ENCODE measurements around the gene SHPK. TPM values are rescaled to one million over a fixed set of nuclear protein-coding genes. Genes with fewer than 3 reads are reported as not detected.
A peak's percentile ranks its signal among the peaks of the same experiment; 100 is the strongest.

The SHPK gene
- total and polyA plus RNA-seq, 3 donors from 2014 or later: 9.0 to 33.8 (median 23.6) TPM

- no peak overlapping the region for H3K27ac ChIP-seq
- H3K36me3 ChIP-seq (ENCODE audit: low read depth, missing control alignments): no peaks in the 10 kb centered on the region
- no peaks in the 10 kb centered on the region for H3K27me3 ChIP-seq
- whole genome bisulfite sequencing, 2 donors: 89 to 97% methylated on average over 9 to 10 of the region's 11 CpGs
- DNase-seq: no peak
- H3K4me3 ChIP-seq: no peak overlapping the region
- no peak for TF ChIP-seq CTCF (IDR thresholded peaks at IDR 0.05)
- H3K4me1 ChIP-seq: peaks cover 40% of the 10 kb centered on the region
- intact Hi-C loops (cut with DNase I; ENCODE audit: low total_unique reads): no loop called here
- H3K9me3 ChIP-seq: no peaks in the 10 kb centered on the region
Measured at GRCh38 chr17:3655766-3656165, 19.7 kb upstream of the SHPK start.

DNA sequence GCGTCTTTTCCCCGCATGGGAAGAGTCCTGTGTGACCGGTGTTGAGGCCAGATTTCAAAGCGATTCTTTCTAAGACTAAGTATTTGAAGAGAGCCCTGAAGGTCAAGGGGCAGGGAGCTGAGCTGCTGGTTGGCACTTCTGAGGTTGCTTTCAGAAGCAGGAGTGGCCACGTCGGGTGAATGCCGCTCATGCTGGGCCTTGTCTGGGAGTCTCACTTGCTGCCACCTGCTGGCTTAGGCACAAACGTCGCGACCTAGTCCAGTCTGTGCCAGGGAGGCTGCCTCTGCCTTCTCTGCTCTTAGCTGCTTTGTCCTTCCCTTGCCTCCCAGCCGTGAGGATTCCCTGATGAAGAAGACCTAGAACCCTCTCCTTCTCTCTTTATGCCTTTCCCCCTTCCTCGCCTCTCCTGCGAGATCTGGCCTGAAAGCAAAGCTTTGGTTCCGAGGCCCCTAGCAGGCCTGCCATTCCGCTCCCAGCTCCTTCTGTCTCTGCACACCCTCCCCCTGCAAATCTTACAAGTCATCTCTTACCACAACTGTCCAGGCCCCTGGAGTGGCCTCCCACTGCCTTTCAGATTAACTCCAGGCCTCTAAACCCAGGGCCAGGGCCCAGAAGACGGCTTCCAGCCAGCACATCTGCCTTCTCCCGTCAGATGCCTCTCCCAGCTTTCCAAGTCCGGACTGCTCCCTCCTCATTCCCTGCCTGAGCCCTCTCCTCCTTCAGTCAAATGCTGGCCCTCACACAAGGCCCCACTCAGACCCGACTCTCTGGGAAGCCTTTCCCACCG, 11.9 kb upstream of the SHPK start:
- H3K4me1 ChIP-seq: peaks cover 6% of the 10 kb centered on the region
- no peak overlapping the region for H3K27ac ChIP-seq
- H3K4me3 ChIP-seq: no peak overlapping the region
- WGBS, 2 donors: 72 to 86% methylated on average over 16 to 20 of the region's 20 CpGs
- no peaks in the 10 kb centered on the region for H3K36me3 ChIP-seq (ENCODE audit: low read depth, missing control alignments)
- no peak for TF ChIP-seq POLR2A (IDR thresholded peaks at IDR 0.05)
- TF ChIP-seq CTCF (IDR thresholded peaks at IDR 0.05): peak in 2 of 3 experiments; percentile 13 to 34
- intact Hi-C loops (cut with DNase I; ENCODE audit: low total_unique reads): no loop called here
- no peaks in the 10 kb centered on the region for H3K9me3 ChIP-seq
- DNase-seq: peak; percentile 87
- no peaks in the 10 kb centered on the region for H3K27me3 ChIP-seq

DNA sequence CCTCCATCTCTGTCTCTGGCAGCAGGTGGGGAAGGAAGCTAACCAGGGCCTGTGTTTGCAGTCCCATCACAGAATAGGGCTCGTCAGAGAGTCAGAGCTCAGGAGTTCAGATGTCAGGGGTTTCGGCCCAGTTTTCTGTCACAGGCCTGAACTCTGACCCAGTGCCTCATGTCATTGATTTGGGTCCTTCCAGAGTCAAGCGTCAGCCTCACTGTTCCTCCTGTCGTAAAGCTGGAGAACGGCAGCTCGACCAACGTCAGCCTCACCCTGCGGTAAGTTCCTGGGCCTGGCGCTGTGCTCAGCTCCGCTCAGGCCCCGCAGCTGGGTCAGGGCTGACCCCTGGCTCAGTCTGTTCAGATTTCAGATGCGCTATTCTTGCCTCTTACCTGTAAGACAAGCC, 11.2 kb upstream of the SHPK start:
- 85 to 89% methylated on average over 7 to 12 of the region's 12 CpGs for WGBS, 2 donors
- Histone ChIP-seq H3K9me3 (no peaks in the 10 kb centered on the region), H3K27me3 (no peaks in the 10 kb centered on the region), H3K4me3 (no peak overlapping the region), H3K27ac (no peak overlapping the region), H3K36me3 (ENCODE audit: low read depth, missing control alignments) (no peaks in the 10 kb centered on the region), H3K4me1 (peaks cover 6% of the 10 kb centered on the region)
- TF ChIP-seq CTCF (IDR thresholded peaks at IDR 0.05) (no peak), POLR2A (IDR thresholded peaks at IDR 0.05) (no peak)
- intact Hi-C loops (cut with DNase I; ENCODE audit: low total_unique reads): no loop called here
- no peak for DNase-seq

- TF ChIP-seq CTCF (IDR thresholded peaks at IDR 0.05) (no peak), POLR2A (IDR thresholded peaks at IDR 0.05) (no peak)
- no peak overlapping the region for H3K4me3 ChIP-seq
- H3K36me3 ChIP-seq (ENCODE audit: low read depth, missing control alignments): no peaks in the 10 kb centered on the region
- no peaks in the 10 kb centered on the region for H3K27me3 ChIP-seq
- peaks cover 11% of the 10 kb centered on the region for H3K4me1 ChIP-seq
- DNase-seq: no peak
- no peaks in the 10 kb centered on the region for H3K9me3 ChIP-seq
- no peak overlapping the region for H3K27ac ChIP-seq
- intact Hi-C loops (cut with DNase I; ENCODE audit: low total_unique reads): no loop called here
- 60 to 67% methylated on average over 5 of the region's 5 CpGs for WGBS, 2 donors
Measured at GRCh38 chr17:3645310-3645709, 9.3 kb upstream of the SHPK start.

- Histone ChIP-seq H3K27me3 (no peaks in the 10 kb centered on the region), H3K9me3 (no peaks in the 10 kb centered on the region), H3K27ac (no peak overlapping the region), H3K4me1 (peaks cover 14% of the 10 kb centered on the region), H3K36me3 (ENCODE audit: low read depth, missing control alignments) (no peaks in the 10 kb centered on the region), H3K4me3 (no peak overlapping the region)
- intact Hi-C loops (cut with DNase I; ENCODE audit: low total_unique reads): no loop called here
- DNase-seq: peak; percentile 76
- TF ChIP-seq CTCF (IDR thresholded peaks at IDR 0.05): no peak
- TF ChIP-seq POLR2A (IDR thresholded peaks at IDR 0.05): no peak
- 63 to 86% methylated on average over 4 of the region's 4 CpGs for WGBS, 2 donors
Measured at GRCh38 chr17:3643889-3644349, 7.9 kb upstream of the SHPK start.

Data from testis (tissue), 3 donors.